Fibroblast of lung (primary cell): ENCODE measurements around the gene PRKCSH. TPM values are rescaled to one million over a fixed set of nuclear protein-coding genes. Genes with fewer than 3 reads are reported as not detected.

Experiments used
- polyA plus RNA-seq, 2 donors: library from polyadenylated mRNA; depleted of rRNA in 1 of 2; stranded (reverse) in 1 of 2; unstranded in 1 of 2; fragments of >200 nt; gene quantifications; 2 replicates each; pipeline ENCODE4 v1.2.1, GENCODE V29; 2011 to 2012; ENCODE audit warnings: missing spikeins in 1 of 2
- total RNA-seq: library from RNA; depleted of rRNA; stranded (reverse); fragments of >200 nt; gene quantifications from 2 replicates; pipeline ENCODE4 v1.2.1, GENCODE V29; 2014

Gene PRKCSH
- total and polyA plus RNA-seq, 2 donors (not counting 1 experiment from before 2014, with no cell fraction given) = 117 to 134 TPM

Other genes with a start within 250 kb of the PRKCSH start
- 435 and 511 TPM in 2 replicates for gene KANK2, start 238.1 kb upstream of the PRKCSH start, total RNA-seq
- gene KANK2, start 238.1 kb upstream of the PRKCSH start, polyA plus RNA-seq = 192 and 197 TPM in 2 replicates
- gene ANGPTL8, start 196.0 kb upstream of the PRKCSH start, total RNA-seq = not detected in 2 replicates
- not detected in 2 replicates for gene ANGPTL8, start 196.0 kb upstream of the PRKCSH start, polyA plus RNA-seq
- gene DOCK6, start 173.1 kb upstream of the PRKCSH start, total RNA-seq = 10.5 and 17.7 TPM in 2 replicates
- gene DOCK6, start 173.1 kb upstream of the PRKCSH start, polyA plus RNA-seq = 6.9 and 10.0 TPM in 2 replicates
- not detected in 2 replicates for gene TSPAN16, start 139.5 kb upstream of the PRKCSH start, total RNA-seq
- not detected in 2 replicates for gene TSPAN16, start 139.5 kb upstream of the PRKCSH start, polyA plus RNA-seq
- 15.4 and 20.0 TPM in 2 replicates for gene RAB3D, start 96.0 kb upstream of the PRKCSH start, total RNA-seq
- 11.5 and 16.2 TPM in 2 replicates for gene RAB3D, start 96.0 kb upstream of the PRKCSH start, polyA plus RNA-seq
- gene TMEM205, start 89.4 kb upstream of the PRKCSH start, total RNA-seq = 54.7 and 76.8 TPM in 2 replicates
- 68.4 and 78.6 TPM in 2 replicates for gene TMEM205, start 89.4 kb upstream of the PRKCSH start, polyA plus RNA-seq
- gene CCDC159, start 89.1 kb upstream of the PRKCSH start, total RNA-seq = 10.1 and 11.3 TPM in 2 replicates
- 13.8 and 14.4 TPM in 2 replicates for gene CCDC159, start 89.1 kb upstream of the PRKCSH start, polyA plus RNA-seq
- gene PLPPR2, start 80.2 kb upstream of the PRKCSH start, total RNA-seq = 7.4 and 13.0 TPM in 2 replicates
- 17.6 and 21.2 TPM in 2 replicates for gene PLPPR2, start 80.2 kb upstream of the PRKCSH start, polyA plus RNA-seq
- gene SWSAP1, start 61.0 kb upstream of the PRKCSH start, total RNA-seq = 0.50 and 0.51 TPM in 2 replicates
- 0.76 and 1.2 TPM in 2 replicates for gene SWSAP1, start 61.0 kb upstream of the PRKCSH start, polyA plus RNA-seq
- gene EPOR, start 51.3 kb upstream of the PRKCSH start, total RNA-seq = 6.4 and 9.2 TPM in 2 replicates
- 3.6 and 3.8 TPM in 2 replicates for gene EPOR, start 51.3 kb upstream of the PRKCSH start, polyA plus RNA-seq
- gene RGL3, start 16.3 kb upstream of the PRKCSH start, total RNA-seq = 1.8 and 4.0 TPM in 2 replicates
- gene RGL3, start 16.3 kb upstream of the PRKCSH start, polyA plus RNA-seq = 0.20 and 0.90 TPM in 2 replicates
- gene ODAD3, start 514 bp upstream of the PRKCSH start, total RNA-seq = 0.26 and 0.66 TPM in 2 replicates
- 0.32 and 0.67 TPM in 2 replicates for gene ODAD3, start 514 bp upstream of the PRKCSH start, polyA plus RNA-seq
- under 0.01 TPM in 1 of 2 replicates, not detected in the other for gene ELAVL3, start 45.4 kb downstream of the PRKCSH start, total RNA-seq
- not detected in 2 replicates for gene ELAVL3, start 45.4 kb downstream of the PRKCSH start, polyA plus RNA-seq
- 3.5 and 3.6 TPM in 2 replicates for gene ZNF653, start 70.2 kb downstream of the PRKCSH start, total RNA-seq
- gene ZNF653, start 70.2 kb downstream of the PRKCSH start, polyA plus RNA-seq = 3.1 and 5.5 TPM in 2 replicates
- 33.5 and 49.1 TPM in 2 replicates for gene ECSIT, start 93.5 kb downstream of the PRKCSH start, total RNA-seq
- gene ECSIT, start 93.5 kb downstream of the PRKCSH start, polyA plus RNA-seq = 19.3 and 22.6 TPM in 2 replicates
- gene CNN1, start 103.2 kb downstream of the PRKCSH start, total RNA-seq = 17.2 and 20.3 TPM in 2 replicates
- gene CNN1, start 103.2 kb downstream of the PRKCSH start, polyA plus RNA-seq = 24.0 and 83.9 TPM in 2 replicates
- gene ELOF1, start 123.6 kb downstream of the PRKCSH start, total RNA-seq = 28.2 and 29.6 TPM in 2 replicates
- gene ELOF1, start 123.6 kb downstream of the PRKCSH start, polyA plus RNA-seq = 52.2 and 57.8 TPM in 2 replicates
- gene ACP5, start 142.0 kb downstream of the PRKCSH start, total RNA-seq = 1.2 and 2.6 TPM in 2 replicates
- gene ACP5, start 142.0 kb downstream of the PRKCSH start, polyA plus RNA-seq = 0.19 and 2.2 TPM in 2 replicates
- gene ZNF627, start 161.8 kb downstream of the PRKCSH start, total RNA-seq = 19.5 and 26.3 TPM in 2 replicates
- gene ZNF627, start 161.8 kb downstream of the PRKCSH start, polyA plus RNA-seq = 7.9 and 10.8 TPM in 2 replicates